Middle frontal gyrus (tissue), 1 donor: ENCODE results near the gene HMGCR.

Source experiments
- DNase-seq: peaks from one replicate; pipeline ENCODE4 v3.0.0-alpha.2; 2015; ENCODE audit warnings: low spot score; ENCODE audit errors: extremely low spot score

Gene HMGCR

DNA sequence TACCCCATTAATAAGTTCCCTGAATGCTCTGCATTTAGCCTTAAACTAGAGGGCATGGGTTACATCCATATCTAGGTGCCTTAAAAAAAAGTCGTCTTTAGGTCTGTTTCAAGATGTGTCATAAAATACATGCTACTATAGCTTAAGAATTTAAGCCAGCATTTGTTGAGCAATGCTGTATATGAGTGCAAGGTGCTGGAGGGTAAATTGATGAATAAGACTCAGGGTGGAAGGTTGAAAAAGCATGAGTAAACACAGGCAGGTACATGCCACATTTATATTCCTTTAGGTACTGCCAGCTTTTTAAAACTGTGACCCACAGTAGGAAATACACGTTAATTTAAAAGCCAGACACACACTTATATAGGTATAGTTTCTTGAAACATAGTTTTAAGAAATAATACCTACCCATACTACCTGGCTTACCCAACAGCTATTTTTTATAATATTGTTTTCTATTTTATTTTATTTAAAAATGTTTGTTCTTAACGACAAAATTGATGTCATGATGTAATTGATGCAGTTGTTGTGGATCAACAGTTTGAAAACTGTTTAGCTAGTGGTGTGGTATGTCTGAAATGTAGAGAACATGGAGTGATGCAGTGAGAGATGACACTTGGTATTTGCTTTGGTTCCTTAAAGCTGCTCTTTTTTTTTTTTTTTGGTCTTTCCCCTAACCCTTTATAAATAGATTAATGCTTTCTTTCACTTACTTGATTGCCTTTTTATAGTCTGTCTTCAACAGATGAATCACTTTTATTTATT, 3.9 kb downstream of the HMGCR start:
- no peak for DNase-seq

DNA sequence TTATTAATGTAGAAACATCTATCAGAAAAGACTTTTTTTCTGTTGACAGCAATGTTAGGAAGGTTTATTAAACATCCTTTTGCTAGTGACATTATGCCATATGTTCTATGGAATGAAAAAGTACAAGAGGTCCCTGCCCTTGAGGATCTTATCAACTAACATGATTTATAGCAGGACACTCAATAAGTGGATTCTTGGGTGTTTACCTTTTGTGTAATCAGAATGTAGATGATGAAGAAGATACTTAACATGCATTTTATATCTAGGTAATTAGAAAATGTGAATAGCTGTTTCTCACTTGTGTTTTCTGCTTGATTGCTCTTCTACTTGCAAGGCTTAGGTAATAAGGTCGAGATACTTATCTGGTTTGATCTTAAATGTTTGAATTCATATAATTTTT, 4.9 kb downstream of the HMGCR start:
- DNase-seq: no peak

- no peak for DNase-seq
Measured at GRCh38 chr5:75342836-75343235, 5.8 kb downstream of the HMGCR start.

- DNase-seq: no peak
Measured at GRCh38 chr5:75348241-75348640, 11.2 kb downstream of the HMGCR start.

GRCh38 chr5:75349663-75350062, 12.6 kb downstream of the HMGCR start:
- DNase-seq: no peak

DNA sequence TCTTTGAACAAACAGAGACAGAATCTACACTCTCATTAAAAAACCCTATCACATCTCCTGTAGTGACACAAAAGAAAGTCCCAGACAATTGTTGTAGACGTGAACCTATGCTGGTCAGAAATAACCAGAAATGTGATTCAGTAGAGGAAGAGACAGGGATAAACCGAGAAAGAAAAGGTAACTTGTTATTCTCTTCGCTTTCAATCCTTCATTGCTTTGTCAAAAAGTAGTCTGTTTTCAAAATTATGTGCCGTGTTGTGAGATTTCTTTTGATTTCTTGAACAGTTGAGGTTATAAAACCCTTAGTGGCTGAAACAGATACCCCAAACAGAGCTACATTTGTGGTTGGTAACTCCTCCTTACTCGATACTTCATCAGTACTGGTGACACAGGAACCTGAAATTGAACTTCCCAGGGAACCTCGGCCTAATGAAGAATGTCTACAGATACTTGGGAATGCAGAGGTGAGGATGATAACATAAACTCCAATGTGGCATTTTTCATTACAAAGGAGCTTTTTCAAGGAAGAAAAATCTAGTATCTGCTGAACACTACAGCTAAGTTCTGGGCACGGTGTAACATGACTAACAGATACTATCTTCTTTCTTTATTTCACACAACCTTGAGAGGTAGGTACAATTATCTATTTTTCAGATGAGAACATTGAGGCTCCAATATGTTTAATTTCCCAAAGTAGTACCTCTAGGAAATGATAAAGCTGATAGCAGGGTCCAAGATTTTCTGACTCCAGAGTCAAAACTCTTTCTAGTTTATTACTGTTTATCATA, 14.3 kb downstream of the HMGCR start:
- no peak for DNase-seq

- DNase-seq: no peak
Measured at GRCh38 chr5:75355236-75355635, 18.2 kb downstream of the HMGCR start.

- no peak for DNase-seq
Measured at GRCh38 chr5:75356719-75357118, 19.7 kb downstream of the HMGCR start.

DNA sequence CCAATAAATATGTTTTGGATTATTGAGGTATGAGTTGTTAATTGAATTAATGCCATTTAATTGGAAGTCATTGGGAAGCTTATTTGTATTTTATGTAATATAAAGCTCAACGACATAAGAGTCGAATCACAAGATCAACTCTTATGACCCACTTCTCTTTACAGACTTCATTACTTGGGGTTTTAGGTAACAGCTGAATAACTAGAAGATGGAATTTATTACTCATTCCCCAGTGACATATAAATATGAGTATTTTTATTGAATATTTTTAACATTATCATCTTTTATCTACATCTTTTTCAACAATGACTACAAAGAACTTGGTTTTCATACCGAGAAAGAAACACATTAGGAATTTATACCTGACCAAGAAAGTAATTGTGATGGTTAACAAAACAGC, 21.1 kb downstream of the HMGCR start:
- no peak for DNase-seq

GRCh38 chr5:75361310-75361709, 24.3 kb downstream of the HMGCR start:
- no peak for DNase-seq

DNA sequence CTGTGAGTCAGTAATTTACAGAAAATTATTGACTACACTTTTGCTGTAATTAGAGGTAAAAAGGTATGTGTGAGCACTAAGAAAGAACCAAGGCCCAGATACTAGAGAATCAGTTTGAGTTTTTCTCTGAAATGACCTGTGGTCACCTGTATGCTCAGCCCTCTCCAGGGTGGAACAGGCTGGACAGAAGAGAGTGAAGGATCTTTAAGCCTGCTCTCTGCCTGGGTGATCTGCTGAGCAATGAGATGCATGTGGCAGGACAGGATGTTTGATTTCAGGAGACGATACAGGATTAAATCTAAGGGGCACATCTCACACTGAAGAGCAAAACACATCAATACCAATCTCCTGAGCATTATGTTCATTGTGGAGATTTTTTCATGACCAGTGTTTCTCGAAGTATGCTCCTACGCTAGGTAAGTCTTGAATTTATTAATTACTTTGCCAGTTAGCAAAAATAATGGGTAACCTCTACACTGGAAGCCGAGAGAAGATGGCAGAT, 25.5 kb downstream of the HMGCR start:
- no peak for DNase-seq

GRCh38 chr5:75363111-75363510, 26.1 kb downstream of the HMGCR start:
- DNase-seq: no peak

DNA sequence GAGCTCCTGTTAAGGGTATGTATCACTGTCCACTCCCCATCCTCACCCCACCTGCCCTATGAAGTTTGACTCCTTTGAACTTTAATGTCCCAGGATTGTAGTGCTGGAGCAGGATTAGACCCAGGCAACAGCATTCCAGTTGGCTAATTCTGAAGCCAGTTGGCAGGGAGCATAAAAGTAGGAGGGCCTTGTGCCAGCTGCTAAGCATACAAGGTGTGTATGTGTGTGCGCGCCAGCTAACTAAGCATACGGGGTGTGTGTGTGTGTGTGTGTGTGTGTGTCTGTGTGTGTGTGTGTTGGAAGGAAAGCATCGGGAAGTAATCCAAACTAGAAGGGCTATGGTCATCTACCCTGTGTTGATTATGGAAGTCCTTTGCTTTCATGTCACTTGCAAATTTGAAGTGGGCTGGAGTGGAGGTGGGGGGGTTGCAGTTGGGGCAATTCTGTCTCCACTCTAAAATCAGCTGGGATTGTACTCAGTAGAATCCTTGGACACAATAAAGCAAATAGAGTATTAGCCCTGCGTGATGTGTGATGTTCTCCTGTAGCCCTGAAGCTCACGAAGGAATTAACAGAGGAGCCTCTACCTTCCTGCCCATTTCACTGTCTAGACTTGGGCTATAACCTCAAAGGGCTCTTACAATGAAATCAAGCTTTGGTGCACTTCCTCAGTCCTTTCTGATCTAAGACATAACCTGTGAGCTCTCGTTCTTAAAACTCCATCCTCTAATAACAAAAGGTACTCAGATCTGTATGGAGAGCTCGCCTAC, 26.9 kb downstream of the HMGCR start:
- no peak for DNase-seq

- no peak for DNase-seq
Measured at GRCh38 chr5:75364571-75365280, 27.7 kb downstream of the HMGCR start.

GRCh38 chr5:75365740-75366139, 28.7 kb downstream of the HMGCR start:
- no peak for DNase-seq

GRCh38 chr5:75366787-75367186, 29.8 kb downstream of the HMGCR start:
- no peak for DNase-seq

- no peak for DNase-seq
Measured at GRCh38 chr5:75367401-75367800, 30.4 kb downstream of the HMGCR start.

- DNase-seq: no peak
Measured at GRCh38 chr5:75368391-75368790, 31.4 kb downstream of the HMGCR start.

- no peak for DNase-seq
Measured at GRCh38 chr5:75373862-75374261, 36.8 kb downstream of the HMGCR start.

DNA sequence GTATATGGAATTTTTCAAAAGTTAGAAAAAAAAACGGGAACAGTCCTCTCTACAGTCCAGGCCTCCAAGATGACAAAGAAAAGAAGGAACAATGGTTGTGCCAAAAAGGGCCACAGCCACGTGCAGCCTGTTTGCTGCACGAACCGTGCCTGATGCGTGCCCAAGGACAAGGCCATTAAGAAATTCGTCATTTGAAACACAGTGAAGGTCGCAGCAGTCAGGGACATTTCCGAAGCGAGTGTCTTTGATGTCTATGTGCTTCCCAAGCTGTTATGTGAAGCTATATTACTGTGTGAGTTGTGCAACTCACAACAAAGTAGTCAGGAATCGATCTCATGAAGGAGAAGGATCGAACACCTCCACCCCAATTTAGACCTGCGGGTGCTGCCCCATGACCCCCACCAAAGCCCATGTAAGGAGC, 37.4 kb downstream of the HMGCR start:
- DNase-seq: no peak

DNA sequence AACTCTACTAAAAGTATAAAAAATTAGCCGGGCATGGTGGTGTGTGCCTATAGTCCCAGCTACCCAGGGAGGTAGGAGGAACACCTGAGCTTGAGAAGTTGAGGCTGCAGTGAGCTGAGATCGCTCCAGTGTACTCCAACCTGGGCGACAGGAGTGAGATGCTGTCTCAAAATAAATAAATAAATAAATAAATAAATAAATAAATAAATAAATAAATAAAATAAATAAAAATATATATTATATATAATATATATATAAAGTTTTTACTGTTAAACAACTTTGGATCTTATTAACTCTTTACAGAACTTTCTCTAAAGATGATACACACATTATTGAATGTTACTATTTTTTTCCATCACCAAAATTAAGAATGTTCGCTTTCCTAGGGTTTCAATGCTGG, 38.4 kb downstream of the HMGCR start:
- no peak for DNase-seq
